ENCODE data around the gene NHP2.

GRCh38 chr5:178149199-178149932, 4.3 kb downstream of the NHP2 start:
- TF ChIP-seq ZNF281 (CRISPR knock-in tag; IDR thresholded peaks at IDR 0.05) (no peak), NR1H2 (CRISPR knock-in tag; IDR thresholded peaks at IDR 0.05) (no peak), TEAD4 (CRISPR knock-in tag; IDR thresholded peaks at IDR 0.05) (no peak), FOXK1 (CRISPR knock-in tag; IDR thresholded peaks at IDR 0.05) (no peak), CTCF (IDR thresholded peaks at IDR 0.05) (no peak), CREB1 (CRISPR knock-in tag; IDR thresholded peaks at IDR 0.05) (no peak), NR3C1 (CRISPR knock-in tag; conservative IDR thresholded peaks at IDR 0.05; ENCODE audit: low read depth) (no peak), TEAD1 (CRISPR knock-in tag; IDR thresholded peaks at IDR 0.05) (no peak), ATF2 (CRISPR knock-in tag; IDR thresholded peaks at IDR 0.05; ENCODE audit: borderline replicate concordance, low read depth) (no peak), MAX (CRISPR knock-in tag; IDR thresholded peaks at IDR 0.05) (no peak), ZSCAN18 (CRISPR knock-in tag; IDR thresholded peaks at IDR 0.05) (no peak), SMAD3 (CRISPR knock-in tag; IDR thresholded peaks at IDR 0.05; ENCODE audit: borderline replicate concordance) (no peak), ETV6 (CRISPR knock-in tag; IDR thresholded peaks at IDR 0.05) (no peak)
